NB4 (cell line): ENCODE data around the gene MIEF1.

Source experiments
- CTCF ChIP-seq: IDR thresholded peaks from one replicate; pipeline ENCODE4 v1.5.1; 2012; ENCODE audit warnings: low read depth, low read length
- MAX ChIP-seq: IDR thresholded peaks from 2 replicates; pipeline ENCODE4 v1.6.1; 2011; ENCODE audit warnings: low read depth, low read length
- POLR2A ChIP-seq: IDR thresholded peaks from 2 replicates; pipeline ENCODE4 v1.6.1; 2011; ENCODE audit warnings: mild to moderate bottlenecking; ENCODE audit not compliant: insufficient read length; ENCODE audit errors: extremely low read depth

GRCh38 chr22:39530116-39530515, 28.0 kb downstream of the MIEF1 start:
- TF ChIP-seq CTCF (no peak), POLR2A (no peak), MAX (no peak)
